NB4 (cell line): ENCODE results near the gene ABLIM3.

Source experiments
- MYC ChIP-seq: IDR thresholded peaks from 2 replicates; pipeline ENCODE4 v1.6.1; 2011; ENCODE audit warnings: low read depth, low read length
- POLR2A ChIP-seq: IDR thresholded peaks from 2 replicates; pipeline ENCODE4 v1.6.1; 2011; ENCODE audit warnings: mild to moderate bottlenecking; ENCODE audit not compliant: insufficient read length; ENCODE audit errors: extremely low read depth
- TF ChIP-seq, protein P1 (sequence below): IDR thresholded peaks from one replicate; pipeline ENCODE4 v1.5.1; 2012; ENCODE audit warnings: low read depth, low read length
- TF ChIP-seq, protein P2 (sequence below): IDR thresholded peaks from 2 replicates; pipeline ENCODE4 v1.6.1; 2011; ENCODE audit warnings: low read depth, low read length

DNA sequence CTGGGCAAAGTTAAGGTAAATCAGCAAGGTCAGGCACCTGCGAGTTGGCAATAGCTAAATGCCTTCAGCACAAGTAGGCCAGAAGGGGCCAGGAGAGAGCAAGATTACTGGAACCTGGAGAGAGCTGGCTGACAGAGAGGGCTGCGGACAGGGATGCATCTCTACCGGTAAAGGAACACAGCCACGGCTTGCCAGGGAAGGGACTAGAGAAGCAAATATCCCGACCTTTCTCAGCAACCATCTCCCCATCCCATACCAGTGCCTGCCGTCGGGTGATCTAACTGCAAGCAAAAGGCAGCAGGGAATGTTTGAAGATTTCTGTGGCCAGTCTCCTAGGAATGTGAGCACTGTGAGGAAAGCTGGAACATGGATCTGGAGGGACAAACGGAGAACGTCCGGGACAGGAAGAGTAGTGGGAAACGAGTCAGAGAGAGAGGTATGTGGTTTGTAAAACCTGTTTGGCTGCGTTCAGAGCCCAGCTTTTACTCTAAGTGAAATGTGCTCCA is 15.9 kb upstream of the ABLIM3 start:
- TF ChIP-seq, protein P1, sequence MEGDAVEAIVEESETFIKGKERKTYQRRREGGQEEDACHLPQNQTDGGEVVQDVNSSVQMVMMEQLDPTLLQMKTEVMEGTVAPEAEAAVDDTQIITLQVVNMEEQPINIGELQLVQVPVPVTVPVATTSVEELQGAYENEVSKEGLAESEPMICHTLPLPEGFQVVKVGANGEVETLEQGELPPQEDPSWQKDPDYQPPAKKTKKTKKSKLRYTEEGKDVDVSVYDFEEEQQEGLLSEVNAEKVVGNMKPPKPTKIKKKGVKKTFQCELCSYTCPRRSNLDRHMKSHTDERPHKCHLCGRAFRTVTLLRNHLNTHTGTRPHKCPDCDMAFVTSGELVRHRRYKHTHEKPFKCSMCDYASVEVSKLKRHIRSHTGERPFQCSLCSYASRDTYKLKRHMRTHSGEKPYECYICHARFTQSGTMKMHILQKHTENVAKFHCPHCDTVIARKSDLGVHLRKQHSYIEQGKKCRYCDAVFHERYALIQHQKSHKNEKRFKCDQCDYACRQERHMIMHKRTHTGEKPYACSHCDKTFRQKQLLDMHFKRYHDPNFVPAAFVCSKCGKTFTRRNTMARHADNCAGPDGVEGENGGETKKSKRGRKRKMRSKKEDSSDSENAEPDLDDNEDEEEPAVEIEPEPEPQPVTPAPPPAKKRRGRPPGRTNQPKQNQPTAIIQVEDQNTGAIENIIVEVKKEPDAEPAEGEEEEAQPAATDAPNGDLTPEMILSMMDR: no peak
- TF ChIP-seq, protein P2, sequence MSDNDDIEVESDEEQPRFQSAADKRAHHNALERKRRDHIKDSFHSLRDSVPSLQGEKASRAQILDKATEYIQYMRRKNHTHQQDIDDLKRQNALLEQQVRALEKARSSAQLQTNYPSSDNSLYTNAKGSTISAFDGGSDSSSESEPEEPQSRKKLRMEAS: no peak
- TF ChIP-seq POLR2A (no peak), MYC (no peak)
